ENCODE results near the gene NAALADL2. TPM values are rescaled to one million over a fixed set of nuclear protein-coding genes. Genes with fewer than 3 reads are reported as not detected.

The NAALADL2 gene
- total RNA-seq, 1 donor from 2014 or later = 2.9 TPM

DNA sequence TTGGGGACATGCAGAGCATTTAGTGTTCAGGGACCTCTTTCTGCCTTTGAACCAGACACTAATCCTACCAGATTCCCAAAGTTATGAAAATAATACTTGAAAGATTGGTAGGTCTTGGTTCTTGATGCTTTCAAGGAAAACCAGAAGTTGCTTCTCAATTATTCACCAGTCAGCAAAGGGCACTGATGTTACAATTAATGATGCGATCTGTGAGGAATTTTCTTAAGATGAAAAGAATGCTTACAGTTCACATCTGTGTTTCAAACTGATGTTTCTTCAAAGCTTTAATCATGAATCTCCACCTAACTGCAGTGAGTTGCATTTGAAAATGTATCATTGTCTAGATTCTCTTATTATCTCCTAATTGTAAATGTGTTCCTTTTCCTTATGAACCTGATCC, 161.0 kb downstream of the NAALADL2 start:
- no peak overlapping the region for H3K4me3 ChIP-seq (ENCODE audit: low read depth, low read length)
- no peak for DNase-seq (ENCODE audit: low read depth)

DNA sequence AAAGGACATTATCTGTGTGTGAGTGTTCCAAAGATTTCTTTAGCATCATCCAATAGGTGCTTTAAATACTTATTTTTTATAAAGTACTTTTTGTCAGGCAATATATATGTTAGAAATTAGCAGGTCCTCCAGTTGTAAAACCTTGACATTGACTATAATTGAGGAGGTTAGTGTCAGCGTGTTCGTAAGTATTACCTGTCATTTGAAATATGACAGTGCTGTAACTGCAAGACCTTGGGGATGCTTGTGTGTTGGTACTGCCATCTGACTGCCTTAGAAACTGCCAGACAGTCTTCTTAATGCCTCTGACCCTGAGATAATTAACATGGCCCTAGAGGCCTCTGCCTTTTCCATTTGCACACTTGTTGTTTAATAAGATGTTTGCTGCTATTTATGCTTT, 170.7 kb downstream of the NAALADL2 start:
- TF ChIP-seq, protein P1, sequence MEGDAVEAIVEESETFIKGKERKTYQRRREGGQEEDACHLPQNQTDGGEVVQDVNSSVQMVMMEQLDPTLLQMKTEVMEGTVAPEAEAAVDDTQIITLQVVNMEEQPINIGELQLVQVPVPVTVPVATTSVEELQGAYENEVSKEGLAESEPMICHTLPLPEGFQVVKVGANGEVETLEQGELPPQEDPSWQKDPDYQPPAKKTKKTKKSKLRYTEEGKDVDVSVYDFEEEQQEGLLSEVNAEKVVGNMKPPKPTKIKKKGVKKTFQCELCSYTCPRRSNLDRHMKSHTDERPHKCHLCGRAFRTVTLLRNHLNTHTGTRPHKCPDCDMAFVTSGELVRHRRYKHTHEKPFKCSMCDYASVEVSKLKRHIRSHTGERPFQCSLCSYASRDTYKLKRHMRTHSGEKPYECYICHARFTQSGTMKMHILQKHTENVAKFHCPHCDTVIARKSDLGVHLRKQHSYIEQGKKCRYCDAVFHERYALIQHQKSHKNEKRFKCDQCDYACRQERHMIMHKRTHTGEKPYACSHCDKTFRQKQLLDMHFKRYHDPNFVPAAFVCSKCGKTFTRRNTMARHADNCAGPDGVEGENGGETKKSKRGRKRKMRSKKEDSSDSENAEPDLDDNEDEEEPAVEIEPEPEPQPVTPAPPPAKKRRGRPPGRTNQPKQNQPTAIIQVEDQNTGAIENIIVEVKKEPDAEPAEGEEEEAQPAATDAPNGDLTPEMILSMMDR (conservative IDR thresholded peaks at IDR 0.05; ENCODE audit: low read depth, low read length) = no peak
- no peak for DNase-seq (ENCODE audit: low read depth)
- no peak overlapping the region for H3K4me3 ChIP-seq (ENCODE audit: low read depth, low read length)

More for the DNA sequence above, 161.0 kb downstream of the NAALADL2 start:
- TF ChIP-seq, protein P1 (conservative IDR thresholded peaks at IDR 0.05; ENCODE audit: low read depth, low read length) = no peak

DNA sequence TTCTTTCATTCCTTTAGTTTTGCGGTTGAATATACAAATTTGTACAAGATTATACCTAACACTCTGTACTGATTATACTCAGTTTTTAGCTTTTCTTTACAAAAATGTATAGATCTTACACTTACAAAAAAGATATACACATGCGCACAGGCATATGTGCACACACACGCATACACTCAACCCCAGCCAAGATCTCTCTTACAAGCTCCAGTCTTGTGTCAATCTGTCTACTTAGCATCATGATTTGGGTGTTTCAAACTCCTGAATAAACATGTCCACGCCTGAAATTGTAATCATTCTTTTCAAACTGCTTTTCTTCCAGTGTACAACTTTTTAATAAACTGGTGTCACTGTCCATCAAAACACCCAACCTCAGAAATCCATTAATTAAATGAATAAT, 180.7 kb downstream of the NAALADL2 start:
- TF ChIP-seq, protein P1 (conservative IDR thresholded peaks at IDR 0.05; ENCODE audit: low read depth, low read length) = no peak
- H3K4me3 ChIP-seq (ENCODE audit: low read depth, low read length) = no peak overlapping the region
- DNase-seq (ENCODE audit: low read depth) = no peak

DNA sequence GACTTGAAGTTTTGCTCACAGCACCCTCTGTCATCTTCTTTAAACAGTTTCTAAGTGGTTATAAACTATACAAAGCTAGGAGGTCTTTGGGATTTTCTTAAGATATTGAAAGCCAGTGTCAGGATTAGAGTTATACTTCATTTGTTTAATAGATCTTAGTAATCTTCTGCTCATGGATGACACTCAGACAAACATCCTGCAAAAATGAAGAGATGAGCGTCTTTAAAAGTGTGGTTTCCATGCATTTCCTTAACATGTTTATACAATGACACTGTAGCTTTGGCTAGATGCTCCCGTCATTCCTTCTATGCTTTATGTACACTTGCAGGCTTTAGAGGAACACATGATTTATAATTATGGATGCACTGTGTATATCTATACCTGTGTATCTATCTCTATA, 182.2 kb downstream of the NAALADL2 start:
- TF ChIP-seq, protein P1 (conservative IDR thresholded peaks at IDR 0.05; ENCODE audit: low read depth, low read length) = no peak
- no peak for DNase-seq (ENCODE audit: low read depth)
- no peak overlapping the region for H3K4me3 ChIP-seq (ENCODE audit: low read depth, low read length)

DNA sequence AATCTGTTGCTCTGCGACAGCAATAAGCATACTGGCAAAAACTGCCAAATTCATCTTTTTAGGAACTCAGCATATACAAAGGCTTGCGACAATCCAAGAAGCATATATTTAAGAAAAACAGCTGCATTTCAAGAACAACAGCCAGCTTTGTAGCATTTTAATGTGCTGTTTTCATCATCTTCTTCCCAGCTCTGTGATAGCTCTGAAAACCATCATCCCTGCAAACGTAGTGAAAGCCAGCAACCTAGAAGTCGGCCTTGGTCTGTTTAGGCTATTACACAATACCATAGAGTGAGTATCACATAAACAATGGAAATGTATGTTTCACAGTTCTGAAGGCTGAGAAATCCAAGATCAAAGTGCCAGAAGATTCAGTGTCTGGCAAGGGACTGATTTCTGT, 187.5 kb downstream of the NAALADL2 start:
- H3K4me3 ChIP-seq (ENCODE audit: low read depth, low read length) = no peak overlapping the region
- TF ChIP-seq, protein P1 (conservative IDR thresholded peaks at IDR 0.05; ENCODE audit: low read depth, low read length) = no peak
- DNase-seq (ENCODE audit: low read depth) = no peak

DNA sequence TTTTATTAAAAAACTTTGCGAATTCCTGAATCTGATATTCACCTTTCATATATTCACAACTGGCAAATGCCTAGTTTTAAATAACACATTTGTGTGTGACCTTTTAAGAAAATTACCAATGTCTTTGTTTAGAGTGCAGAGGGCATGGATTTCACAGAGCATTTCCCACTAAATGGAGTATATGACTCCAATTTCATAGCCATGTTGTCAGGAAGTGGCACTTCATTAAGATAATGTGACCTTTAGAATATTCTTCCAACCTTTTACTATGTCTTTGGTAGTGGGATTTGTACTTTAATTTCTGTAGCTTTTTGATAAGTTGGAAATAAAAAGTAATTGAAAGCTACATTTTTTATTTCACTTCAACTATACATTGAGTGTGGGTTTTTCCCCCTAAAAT, 188.7 kb downstream of the NAALADL2 start:
- TF ChIP-seq, protein P1 (conservative IDR thresholded peaks at IDR 0.05; ENCODE audit: low read depth, low read length) = no peak
- DNase-seq (ENCODE audit: low read depth) = no peak
- H3K4me3 ChIP-seq (ENCODE audit: low read depth, low read length) = no peak overlapping the region

DNA sequence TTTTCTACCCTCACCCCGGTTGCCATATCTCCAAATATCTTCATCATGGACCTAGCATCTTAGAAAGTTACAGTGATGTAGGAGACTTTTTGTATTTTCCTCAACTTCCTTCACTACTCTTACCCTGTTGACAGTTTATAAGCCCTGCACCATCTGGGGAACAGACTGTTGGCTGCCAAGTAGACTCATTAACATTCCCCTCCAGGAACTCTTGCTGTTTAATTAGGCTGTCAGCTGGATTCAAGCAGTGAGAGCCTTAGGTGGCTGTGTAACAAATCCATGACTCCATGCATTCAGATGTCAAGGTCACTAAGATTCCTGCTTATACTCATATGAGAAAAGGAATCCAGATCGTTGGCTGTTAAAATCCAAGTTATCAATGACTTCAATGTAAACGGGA, 198.3 kb downstream of the NAALADL2 start:
- TF ChIP-seq, protein P1 (conservative IDR thresholded peaks at IDR 0.05; ENCODE audit: low read depth, low read length) = no peak
- no peak for DNase-seq (ENCODE audit: low read depth)

More for the DNA sequence above, 198.3 kb downstream of the NAALADL2 start:
- no peak overlapping the region for H3K4me3 ChIP-seq (ENCODE audit: low read depth, low read length)

Measured in epithelial cell of proximal tubule (primary cell).